GM23338 (cell line): ENCODE measurements around the gene VPS54. TPM values are rescaled to one million over a fixed set of nuclear protein-coding genes. Genes with fewer than 3 reads are reported as not detected.
A peak's percentile ranks its signal among the peaks of the same experiment; 100 is the strongest.

Experiments used
- ATAC-seq: fragments of 200-7000 bp; cut with Tn5 transposase; 3 replicates; pipeline ENCODE4 v1.9.1; 2020
- DNase-seq: peaks from one replicate; pipeline ENCODE4 v3.0.0-alpha.2; 2015; ENCODE audit warnings: low spot score
- H2AFZ ChIP-seq: fragments of 200-600 bp; sonication (generic); 2 replicates; pipeline ENCODE4 v1.8.0; 2016; ENCODE audit warnings: antibody characterized with exemption, mild to moderate bottlenecking, moderate library complexity
- H3F3A ChIP-seq: fragments of 200-600 bp; sonication (generic); replicated peaks from 2 replicates; pipeline ENCODE4 v1.8.0; 2017; ENCODE audit warnings: antibody characterized with exemption, mixed run types, low read depth
- H3K27ac ChIP-seq: fragments of 200-600 bp; sonication (generic); 2 replicates; pipeline ENCODE4 v1.6.1; 2016; ENCODE audit warnings: low read depth
- H3K27me3 ChIP-seq: fragments of 200-600 bp; sonication (generic); 2 replicates; pipeline ENCODE4 v1.8.0; 2016; ENCODE audit warnings: mild to moderate bottlenecking, mixed run types, moderate library complexity; ENCODE audit not compliant: insufficient read depth
- H3K36me3 ChIP-seq: fragments of 200-600 bp; sonication (generic); 2 replicates; pipeline ENCODE4 v1.8.0; 2016; ENCODE audit warnings: mild to moderate bottlenecking; ENCODE audit not compliant: insufficient read depth
- H3K4me1 ChIP-seq: fragments of 200-600 bp; sonication (generic); 2 replicates; pipeline ENCODE4 v1.8.0; 2016; ENCODE audit warnings: mild to moderate bottlenecking, moderate library complexity; ENCODE audit not compliant: insufficient read depth
- H3K4me2 ChIP-seq: fragments of 200-600 bp; sonication (generic); 2 replicates; pipeline ENCODE4 v1.7.1; 2017; ENCODE audit warnings: mixed run types
- H3K4me3 ChIP-seq: fragments of 200-600 bp; sonication (generic); 2 replicates; pipeline ENCODE4 v1.6.1; 2016; ENCODE audit warnings: mixed run types
- H3K79me2 ChIP-seq: fragments of 200-600 bp; sonication (generic); replicated peaks from 2 replicates; pipeline ENCODE4 v1.8.0; 2017; ENCODE audit warnings: mild to moderate bottlenecking; ENCODE audit not compliant: insufficient read depth
- H3K9me2 ChIP-seq: fragments of 200-600 bp; sonication (generic); 2 replicates; pipeline ENCODE4 v1.8.0; 2017; ENCODE audit not compliant: insufficient read depth
- H4K20me1 ChIP-seq: fragments of 200-600 bp; sonication (generic); replicated peaks from 2 replicates; pipeline ENCODE4 v1.8.0; 2017; ENCODE audit warnings: mild to moderate bottlenecking; ENCODE audit not compliant: insufficient read depth
- H3K27ac Mint-ChIP-seq: 2 replicates; pipeline ENCODE4 v1.8.0; 2020; ENCODE audit warnings: inconsistent platforms, mild to moderate bottlenecking, moderate library complexity, mixed read lengths
- H3K27me3 Mint-ChIP-seq: 3 replicates; pipeline ENCODE4 v1.8.0; 2022; ENCODE audit warnings: low read depth, mild to moderate bottlenecking, moderate library complexity, mixed read lengths, inconsistent platforms; ENCODE audit not compliant: insufficient read depth, poor library complexity
- H3K36me3 Mint-ChIP-seq: 3 replicates; pipeline ENCODE4 v1.8.0; 2021; ENCODE audit warnings: low read depth, mild to moderate bottlenecking, inconsistent platforms, moderate library complexity, mixed read lengths
- H3K4me1 Mint-ChIP-seq: 3 replicates; pipeline ENCODE4 v1.8.0; 2020; ENCODE audit warnings: mild to moderate bottlenecking, inconsistent platforms, mixed read lengths
- H3K4me3 Mint-ChIP-seq: 3 replicates; pipeline ENCODE4 v1.8.0; 2021; ENCODE audit warnings: moderate library complexity, mild to moderate bottlenecking, inconsistent platforms, mixed read lengths
- H3K9me3 Mint-ChIP-seq: 3 replicates; pipeline ENCODE4 v1.8.0; 2020; ENCODE audit warnings: moderate library complexity, mild to moderate bottlenecking, inconsistent platforms, mixed read lengths
- CREB1 ChIP-seq: fragments of 250-450 bp; sonication (Bioruptor Pico); IDR thresholded peaks from 2 replicates; pipeline ENCODE4 v1.5.0; 2020; ENCODE audit warnings: low read depth, mild to moderate bottlenecking, moderate library complexity
- ETS1 ChIP-seq: IDR thresholded peaks from 2 replicates; pipeline ENCODE4 v1.6.1; 2016; ENCODE audit warnings: antibody characterized with exemption
- EZH2 ChIP-seq: fragments of 200-600 bp; sonication (generic); IDR thresholded peaks from one replicate; pipeline ENCODE4 v1.8.0; 2017; ENCODE audit warnings: antibody characterized with exemption, mild to moderate bottlenecking, low read depth; ENCODE audit not compliant: unreplicated experiment
- EZH2phosphoT487 ChIP-seq: fragments of 200-600 bp; sonication (generic); IDR thresholded peaks from one replicate; pipeline ENCODE4 v1.8.1; 2018; ENCODE audit warnings: antibody characterized with exemption; ENCODE audit not compliant: unreplicated experiment
- JUNB ChIP-seq: IDR thresholded peaks from one replicate; pipeline ENCODE4 v1.6.1; 2016; ENCODE audit warnings: antibody characterized with exemption; ENCODE audit not compliant: unreplicated experiment
- NANOG ChIP-seq: IDR thresholded peaks from 2 replicates; pipeline ENCODE4 v1.6.1; 2016; ENCODE audit warnings: antibody characterized with exemption, borderline replicate concordance
- POLR2AphosphoS5 ChIP-seq: IDR thresholded peaks from 2 replicates; pipeline ENCODE4 v1.6.1; 2016; ENCODE audit warnings: antibody characterized with exemption, low read depth
- REST ChIP-seq: IDR thresholded peaks from one replicate; pipeline ENCODE4 v1.6.1; 2018; ENCODE audit warnings: antibody characterized with exemption; ENCODE audit not compliant: unreplicated experiment
- STAT1 ChIP-seq: IDR thresholded peaks from one replicate; pipeline ENCODE4 v1.6.1; 2016; ENCODE audit warnings: antibody characterized with exemption; ENCODE audit not compliant: unreplicated experiment
- ZNF114 ChIP-seq: fragments of 250-450 bp; sonication (Bioruptor Pico); IDR thresholded peaks from 2 replicates; pipeline ENCODE4 v1.5.0; 2020; ENCODE audit warnings: mild to moderate bottlenecking, moderate library complexity
- ZNF331 ChIP-seq: fragments of 250-450 bp; sonication (Bioruptor Pico); IDR thresholded peaks from 2 replicates; pipeline ENCODE4 v1.5.0; 2020; ENCODE audit warnings: low read depth, mild to moderate bottlenecking, moderate library complexity
- ZNF462 ChIP-seq: fragments of 250-450 bp; sonication (Bioruptor Pico); IDR thresholded peaks from 2 replicates; pipeline ENCODE4 v1.5.0; 2020; ENCODE audit warnings: mild to moderate bottlenecking, moderate library complexity
- polyA plus RNA-seq: library from polyadenylated mRNA; unstranded; fragments of >200 nt; fragmentation: Nextera tagmentation; extraction: Ambion mirVana; gene quantifications from 2 replicates; pipeline ENCODE4 v1.2.1, GENCODE V29; 2016
- total RNA-seq: library from RNA; depleted of rRNA; stranded (reverse); fragments of >200 nt; shearing (Covaris generic); gene quantifications from 2 replicates; pipeline ENCODE4 v1.2.3, GENCODE V29; 2014
- TF ChIP-seq, protein P1 (sequence below), 2 experiments: fragments of 200-600 bp in 1 of 2; sonication (generic) in 1 of 2; conservative IDR thresholded peaks; 2 replicates each; pipeline versions ENCODE4 v1.5.1 to v1.6.1; 2016 to 2017; ENCODE audit warnings: antibody characterized with exemption in 2 of 2, low read depth in 2 of 2, mild to moderate bottlenecking in 2 of 2, moderate library complexity in 1 of 2

VPS54 gene
- total and polyA plus RNA-seq, 2 experiments from 2014 or later, result 6.6 to 17.0 TPM

DNA sequence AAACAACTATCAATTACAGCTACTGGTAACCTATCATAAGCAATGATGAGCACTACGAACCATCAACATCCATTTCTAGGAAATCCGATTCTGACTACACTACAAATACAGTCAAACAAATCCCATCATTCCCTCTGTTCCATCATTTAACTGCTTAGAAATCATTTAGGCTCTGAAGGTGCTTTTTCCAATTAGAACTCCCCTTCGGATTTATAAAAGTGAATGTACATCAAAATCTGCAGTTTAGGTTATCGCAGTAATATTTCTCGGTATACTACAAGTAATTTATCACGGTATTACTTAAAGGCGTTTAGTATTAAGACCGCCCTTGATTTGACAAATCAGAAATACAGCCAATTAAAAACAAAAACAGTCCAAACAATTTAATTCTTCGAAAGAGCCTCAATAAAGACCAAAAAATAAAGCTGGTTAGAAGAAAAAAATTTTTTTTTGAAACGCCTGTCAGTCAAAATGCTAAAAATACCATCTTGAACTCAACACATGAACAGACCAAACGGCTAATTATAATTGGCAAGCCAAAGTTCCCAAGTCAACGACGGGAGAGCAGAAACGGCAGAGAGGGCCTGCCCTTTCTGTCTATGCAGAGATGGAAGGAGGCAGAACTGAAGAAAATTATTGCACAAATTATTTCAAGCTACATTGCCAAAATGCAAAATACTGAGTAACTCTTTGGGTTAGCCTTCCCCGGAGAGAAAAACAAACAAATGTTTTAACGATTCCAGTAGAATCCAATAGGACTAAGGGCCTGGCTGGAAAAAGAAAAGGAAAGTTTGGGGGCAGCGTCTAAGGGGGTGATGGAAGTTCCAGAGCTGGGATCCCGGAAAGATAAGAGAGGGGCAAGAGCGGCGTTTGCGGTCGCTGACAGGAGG is 1.2 kb downstream of the VPS54 start:
- peaks cover 52% of the 10 kb centered on the region for H3K79me2 ChIP-seq
- peaks cover 8% of the 10 kb centered on the region for H3K27me3 Mint-ChIP-seq

More for the DNA sequence above, 1.2 kb downstream of the VPS54 start:
- Histone ChIP-seq H3K36me3 (no peaks in the 10 kb centered on the region), H3K4me2 (peak overlapping the region; percentile 81), H3K27me3 (no peaks in the 10 kb centered on the region), H3F3A (peaks cover 5% of the 10 kb centered on the region; the same call in 1 of the 2 replicates), H2AFZ (peak overlapping the region; percentile 76), H3K4me1 (peaks cover 10% of the 10 kb centered on the region), H4K20me1 (no peaks in the 10 kb centered on the region; the same call in 1 of the 2 replicates), H3K9me2 (no peaks in the 10 kb centered on the region), H3K4me3 (peak overlapping the region; percentile 69), H3K27ac (0 out of 2 replicates have a peak overlapping the region, but pooled peaks have one; percentile 80)
- Mint-ChIP-seq H3K36me3 (no peaks in the 10 kb centered on the region; the same call in 1 of the 3 replicates), H3K9me3 (no peaks in the 10 kb centered on the region; the same call in 2 of the 3 replicates), H3K4me1 (peaks cover 25% of the 10 kb centered on the region), H3K27ac (no peak overlapping the region; the same call in 1 of the 2 replicates), H3K4me3 (peak overlapping the region; percentile 88)
- no peak for DNase-seq
- no peak for ATAC-seq
- no peak for TF ChIP-seq ETS1
- TF ChIP-seq REST, result no peak
- TF ChIP-seq, protein P1, sequence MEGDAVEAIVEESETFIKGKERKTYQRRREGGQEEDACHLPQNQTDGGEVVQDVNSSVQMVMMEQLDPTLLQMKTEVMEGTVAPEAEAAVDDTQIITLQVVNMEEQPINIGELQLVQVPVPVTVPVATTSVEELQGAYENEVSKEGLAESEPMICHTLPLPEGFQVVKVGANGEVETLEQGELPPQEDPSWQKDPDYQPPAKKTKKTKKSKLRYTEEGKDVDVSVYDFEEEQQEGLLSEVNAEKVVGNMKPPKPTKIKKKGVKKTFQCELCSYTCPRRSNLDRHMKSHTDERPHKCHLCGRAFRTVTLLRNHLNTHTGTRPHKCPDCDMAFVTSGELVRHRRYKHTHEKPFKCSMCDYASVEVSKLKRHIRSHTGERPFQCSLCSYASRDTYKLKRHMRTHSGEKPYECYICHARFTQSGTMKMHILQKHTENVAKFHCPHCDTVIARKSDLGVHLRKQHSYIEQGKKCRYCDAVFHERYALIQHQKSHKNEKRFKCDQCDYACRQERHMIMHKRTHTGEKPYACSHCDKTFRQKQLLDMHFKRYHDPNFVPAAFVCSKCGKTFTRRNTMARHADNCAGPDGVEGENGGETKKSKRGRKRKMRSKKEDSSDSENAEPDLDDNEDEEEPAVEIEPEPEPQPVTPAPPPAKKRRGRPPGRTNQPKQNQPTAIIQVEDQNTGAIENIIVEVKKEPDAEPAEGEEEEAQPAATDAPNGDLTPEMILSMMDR (conservative IDR thresholded peaks at IDR 0.05; ENCODE audit: low read depth in 2 of 2), result no peak
- TF ChIP-seq NANOG, result no peak
- no peak for TF ChIP-seq ZNF114 (CRISPR knock-in tag)
- no peak for TF ChIP-seq CREB1
- no peak for TF ChIP-seq ZNF331
- no peak for TF ChIP-seq STAT1
- TF ChIP-seq JUNB, result no peak
- no peak for TF ChIP-seq EZH2phosphoT487
- no peak for TF ChIP-seq POLR2AphosphoS5
- TF ChIP-seq EZH2, result no peak
- TF ChIP-seq ZNF462 (CRISPR knock-in tag), result no peak
